Hematopoietic multipotent progenitor cell treated with erythropoietin and hydrocortisone succinate and interleukin-3 and kit ligand, for 4 days (in vitro differentiated cells): ENCODE results near the gene MICALL2.

ENCODE experiments used
- DNase-seq: peaks from one replicate; pipeline ENCODE4 v3.0.0-alpha.2; 2015

MICALL2 gene

GRCh38 chr7:1388021-1388702 is 71.1 kb downstream of the MICALL2 start:
- DNase-seq, result no peak

- DNase-seq, result no peak
These were observed 72.0 kb downstream of the MICALL2 start for GRCh38 chr7:1387261-1387660.

DNA sequence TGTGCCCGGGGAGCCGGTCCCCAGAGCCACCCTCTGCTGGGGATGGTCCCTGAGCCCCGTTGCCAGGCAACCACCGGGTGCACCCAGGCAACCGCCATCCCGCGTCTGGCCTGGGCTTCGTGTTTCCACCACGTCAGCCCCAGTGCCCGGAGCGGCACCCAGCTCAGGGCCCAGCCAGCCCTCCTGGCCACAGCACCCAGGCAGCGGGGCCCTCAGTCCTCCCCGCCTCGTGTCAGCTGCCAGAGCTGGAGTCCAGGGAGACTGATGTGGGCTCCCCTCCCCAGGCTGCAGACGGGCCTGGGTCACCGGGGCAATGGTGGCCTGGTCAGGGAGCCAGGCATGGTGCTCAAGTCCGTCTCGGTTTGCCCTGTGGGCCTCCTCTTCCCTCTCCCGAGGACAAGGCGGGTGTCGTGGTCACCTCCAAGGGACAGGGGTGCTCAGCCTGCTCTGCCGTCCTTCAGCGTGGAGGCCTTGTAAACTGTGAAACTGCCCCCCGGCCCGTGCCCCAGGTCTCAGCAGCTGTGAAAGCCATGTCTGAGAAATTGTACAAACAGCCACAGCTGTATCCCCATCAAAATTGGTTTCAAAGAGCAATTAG is 72.5 kb downstream of the MICALL2 start:
- DNase-seq, result no peak

DNA sequence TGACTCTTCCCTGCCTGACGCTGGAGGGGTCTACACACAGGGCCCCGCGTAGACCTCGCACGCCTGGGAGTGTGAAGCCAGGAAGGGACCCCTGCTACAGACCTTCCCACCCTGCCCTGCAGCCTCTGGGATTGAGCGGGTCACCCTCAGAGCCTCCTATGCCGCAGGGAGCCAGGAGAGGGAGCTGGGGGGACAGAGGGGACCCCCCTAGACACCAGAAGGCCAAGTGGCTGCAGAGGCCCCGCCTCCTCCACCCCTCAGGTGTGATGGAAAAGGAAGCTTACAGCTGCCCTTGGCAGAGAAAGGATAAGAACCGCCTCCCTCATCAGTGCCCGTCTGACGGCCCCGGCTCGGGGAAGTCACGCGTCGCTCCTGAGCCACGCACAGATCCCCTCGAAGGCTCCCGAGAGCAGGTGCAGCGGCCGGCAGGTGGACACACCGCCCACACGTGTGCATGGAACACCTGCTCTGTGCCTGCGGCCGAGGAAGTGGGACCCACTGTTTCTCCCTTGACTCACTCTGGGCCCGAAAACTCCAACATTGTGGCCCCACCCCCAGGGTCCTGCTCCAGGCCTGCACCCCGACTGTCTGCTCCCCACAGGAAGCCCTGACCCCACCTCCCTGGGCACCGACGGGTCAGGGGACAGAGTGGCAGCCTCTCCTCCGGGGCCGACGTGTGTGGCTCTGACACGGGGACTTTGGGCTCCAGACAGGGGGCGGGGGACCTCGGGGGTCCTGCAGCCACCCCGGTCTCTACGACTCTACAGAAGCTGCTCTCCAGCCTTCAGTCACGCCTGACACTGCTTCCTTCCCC is 73.3 kb downstream of the MICALL2 start:
- no peak for DNase-seq

GRCh38 chr7:1385086-1385808 is 74.0 kb downstream of the MICALL2 start:
- no peak for DNase-seq
